ENCODE measurements around the gene TMEM37. TPM values are rescaled to one million over a fixed set of nuclear protein-coding genes. Genes with fewer than 3 reads are reported as not detected.

The TMEM37 gene
- total and polyA plus RNA-seq, 9 of the 15 experiments (the other 6 are each of a cell fraction or from before 2014, with no cell fraction given) = 0.03 to 0.64 (median 0.31) TPM; not detected in 1

DNA sequence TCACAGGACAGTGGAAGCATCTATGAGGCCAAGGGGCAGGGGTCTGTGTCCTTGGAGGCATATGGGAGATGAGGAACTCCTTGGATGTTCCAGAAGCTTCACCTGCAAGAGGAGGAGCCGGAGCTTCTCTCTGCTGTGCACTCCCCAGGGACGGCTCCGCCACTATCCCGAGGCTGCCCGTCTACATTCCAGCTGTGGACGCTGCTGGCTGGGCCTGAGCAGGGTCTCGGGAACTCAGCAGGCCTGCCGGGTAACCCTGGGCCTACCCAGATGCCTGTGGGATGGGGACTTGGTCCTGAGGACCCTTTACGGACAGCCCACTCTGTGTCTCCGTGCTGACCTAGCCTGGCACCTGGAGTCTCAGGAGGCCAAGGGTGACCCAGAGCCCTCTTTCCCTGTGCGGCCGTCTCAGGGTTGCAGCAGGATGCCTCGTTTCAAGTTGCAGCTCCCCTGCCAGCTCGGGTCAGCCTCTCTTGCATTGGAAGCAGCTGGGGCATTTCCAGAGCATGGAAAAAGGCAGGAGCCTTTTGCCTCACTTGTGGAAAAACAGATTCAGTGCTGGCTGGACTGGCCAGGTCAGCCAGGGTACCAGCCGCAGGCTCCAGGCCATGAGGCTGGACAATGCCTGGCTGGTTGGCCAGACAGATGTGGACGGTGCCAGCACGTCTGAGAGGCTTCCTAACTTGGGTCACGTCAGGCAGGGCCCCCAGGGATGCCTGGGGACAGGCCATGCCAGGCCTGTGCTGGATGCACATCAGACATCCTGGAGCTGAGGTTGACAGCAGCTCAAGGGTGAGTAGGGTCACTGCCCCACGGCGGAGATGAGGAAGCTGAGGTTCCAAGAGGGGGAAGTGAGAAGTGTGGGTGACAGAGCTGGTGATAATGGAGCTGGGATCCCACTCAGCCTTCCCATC, 51.1 kb downstream of the TMEM37 start (continued):
- TF ChIP-seq CEBPG (CRISPR knock-in tag; IDR thresholded peaks at IDR 0.05) = no peak
- TF ChIP-seq CEBPG (tag; conservative IDR thresholded peaks at IDR 0.05 in 1 of 2, IDR thresholded peaks at IDR 0.05 in 1 of 2) = no peak
- no peak for TF ChIP-seq HMGN3 (IDR thresholded peaks at IDR 0.05; ENCODE audit: borderline replicate concordance, extremely low read depth, insufficient read length, low read depth, low read length)
- TF ChIP-seq DACH1 (IDR thresholded peaks at IDR 0.05; ENCODE audit: partially characterized antibody) = no peak
- TF ChIP-seq CAMTA2 (CRISPR knock-in tag; conservative IDR thresholded peaks at IDR 0.05) = no peak
- no peak for TF ChIP-seq TBP (optimal IDR thresholded peaks at IDR 0.05; ENCODE audit: low read depth, low read length)
- TF ChIP-seq ZNF134 (CRISPR knock-in tag; conservative IDR thresholded peaks at IDR 0.05) = no peak
- TF ChIP-seq ETS2 (tag; IDR thresholded peaks at IDR 0.05; ENCODE audit: borderline replicate concordance, poor library complexity, severe bottlenecking) = no peak
- no peak for TF ChIP-seq ATF4 (CRISPR knock-in tag; IDR thresholded peaks at IDR 0.05)
- TF ChIP-seq SIX5 (IDR thresholded peaks at IDR 0.05; ENCODE audit: borderline replicate concordance in 1 of 2, insufficient read depth in 1 of 2, low read depth in 1 of 2, low read length in 2 of 2) = no peak

Data from K562 (cell line).